Activated B cell treated with CpG ODN at 0.5 μM for 24 hours (primary cell): ENCODE measurements around the gene FAM120B. TPM values are rescaled to one million over a fixed set of nuclear protein-coding genes. Genes with fewer than 3 reads are reported as not detected.

Experiments
- ATAC-seq: fragments of 200-7000 bp; cut with Tn5 transposase; one replicate; pipeline ENCODE4 v1.10.0; 2021; ENCODE audit warnings: low read depth, mild to moderate bottlenecking, moderate library complexity
- CTCF ChIA-PET: fragments of 350-600 bp; sonication (Branson Sonifier 250); formaldehyde crosslinking; loops from one replicate; lab custom pipeline; 2021; ENCODE audit warnings: antibody characterized with exemption; lab: Charles Lee
- POLR2A ChIA-PET: fragments of 350-600 bp; sonication (Branson Sonifier 250); formaldehyde crosslinking; loops from one replicate; lab custom pipeline; 2021; ENCODE audit warnings: antibody characterized with exemption; lab: Charles Lee
- DNase-seq: peaks from one replicate; pipeline ENCODE4 v3.0.0; 2022
- H3K27ac Mint-ChIP-seq: one replicate; pipeline ENCODE4 v1.8.0; 2020; ENCODE audit warnings: mixed read lengths
- H3K27me3 Mint-ChIP-seq: one replicate; pipeline ENCODE4 v1.8.0; 2021; ENCODE audit warnings: mixed read lengths
- H3K36me3 Mint-ChIP-seq: one replicate; pipeline ENCODE4 v1.8.0; 2021; ENCODE audit warnings: low read depth, mixed read lengths
- H3K4me1 Mint-ChIP-seq: one replicate; pipeline ENCODE4 v1.8.0; 2021; ENCODE audit warnings: mixed read lengths
- H3K4me3 Mint-ChIP-seq: one replicate; pipeline ENCODE4 v1.8.0; 2020; ENCODE audit warnings: mild to moderate bottlenecking, mixed read lengths
- H3K9me3 Mint-ChIP-seq: one replicate; pipeline ENCODE4 v1.8.0; 2020; ENCODE audit warnings: mixed read lengths
- CTCF ChIP-seq: fragments of 200-600 bp; IDR thresholded peaks from one replicate; pipeline ENCODE4 v1.8.0; 2022; ENCODE audit warnings: antibody characterized with exemption, mild to moderate bottlenecking
- intact Hi-C: fragments of 100-400 bp; cut with micrococcal nuclease; formaldehyde crosslinking; loops from one replicate; pipeline ENCODE4 v1.15.1; 2024
- total RNA-seq: library from RNA; stranded (reverse); gene quantifications from 2 replicates; pipeline ENCODE4 v1.2.3, GENCODE V29; 2022

FAM120B gene
- total RNA-seq, 1 donor from 2014 or later = 35.1 TPM

- Mint-ChIP-seq H3K27ac (no peak overlapping the region), H3K9me3 (no peaks in the 10 kb centered on the region), H3K4me3 (no peak overlapping the region), H3K4me1 (no peaks in the 10 kb centered on the region), H3K27me3 (no peaks in the 10 kb centered on the region), H3K36me3 (no peaks in the 10 kb centered on the region)
- ATAC-seq (no peak), DNase-seq (no peak)
- intact Hi-C loops = no loop called here
- no peak for TF ChIP-seq CTCF
- ChIA-PET POLR2A (no interaction called here), CTCF (no interaction called here)
Observed at GRCh38 chr6:170445971-170446370, 139.4 kb downstream of the FAM120B start.

GRCh38 chr6:170446841-170447560, 140.4 kb downstream of the FAM120B start:
- Mint-ChIP-seq H3K4me3 (no peak overlapping the region), H3K27ac (no peak overlapping the region), H3K36me3 (no peaks in the 10 kb centered on the region), H3K4me1 (no peaks in the 10 kb centered on the region), H3K27me3 (no peaks in the 10 kb centered on the region), H3K9me3 (no peaks in the 10 kb centered on the region)
- intact Hi-C loops = no loop called here
- no peak for TF ChIP-seq CTCF
- ATAC-seq (no peak), DNase-seq (no peak)
- ChIA-PET CTCF (no interaction called here), POLR2A (no interaction called here)

GRCh38 chr6:170447561-170447930, 141.0 kb downstream of the FAM120B start:
- DNase-seq = no peak
- H3K27me3 Mint-ChIP-seq = no peaks in the 10 kb centered on the region
- H3K27ac Mint-ChIP-seq = no peak overlapping the region
- H3K9me3 Mint-ChIP-seq = no peaks in the 10 kb centered on the region
- no peak for TF ChIP-seq CTCF
- no peaks in the 10 kb centered on the region for H3K36me3 Mint-ChIP-seq
- intact Hi-C loops = no loop called here
- POLR2A ChIA-PET = no interaction called here
- H3K4me1 Mint-ChIP-seq = no peaks in the 10 kb centered on the region
- no peak for ATAC-seq
- CTCF ChIA-PET = no interaction called here
- no peak overlapping the region for H3K4me3 Mint-ChIP-seq

- Mint-ChIP-seq H3K4me1 (no peaks in the 10 kb centered on the region), H3K4me3 (no peak overlapping the region), H3K27me3 (no peaks in the 10 kb centered on the region), H3K27ac (no peak overlapping the region), H3K36me3 (no peaks in the 10 kb centered on the region), H3K9me3 (no peaks in the 10 kb centered on the region)
- POLR2A ChIA-PET = no interaction called here
- intact Hi-C loops = no loop called here
- DNase-seq = no peak
- TF ChIP-seq CTCF = no peak
- no peak for ATAC-seq
- CTCF ChIA-PET = no interaction called here
Observed at GRCh38 chr6:170448317-170448716, 141.8 kb downstream of the FAM120B start.

GRCh38 chr6:170448751-170449630, 142.4 kb downstream of the FAM120B start:
- no peak for DNase-seq
- TF ChIP-seq CTCF = no peak
- Mint-ChIP-seq H3K4me3 (no peak overlapping the region), H3K9me3 (no peaks in the 10 kb centered on the region), H3K27ac (no peak overlapping the region), H3K36me3 (no peaks in the 10 kb centered on the region), H3K4me1 (no peaks in the 10 kb centered on the region), H3K27me3 (no peaks in the 10 kb centered on the region)
- ATAC-seq = no peak
- CTCF ChIA-PET = no interaction called here
- intact Hi-C loops = no loop called here
- POLR2A ChIA-PET = no interaction called here
